Erythroblast (primary cell): Measurements from ENCODE around the gene KRIT1.

Experiments
- GATA1 ChIP-seq: IDR thresholded peaks from 2 replicates; pipeline ENCODE4 v1.6.1; 2011; ENCODE audit warnings: low read depth, mild to moderate bottlenecking, control low read depth, low read length, moderate library complexity
- POLR2A ChIP-seq: IDR thresholded peaks from 2 replicates; pipeline ENCODE4 v1.6.1; 2011; ENCODE audit warnings: mild to moderate bottlenecking, low read length

GRCh38 chr7:92251181-92251580 lies 5.5 kb upstream of the KRIT1 start:
- TF ChIP-seq POLR2A (no peak), GATA1 (no peak)
